GM12878 (cell line): ENCODE results near the gene STON1. TPM values are rescaled to one million over a fixed set of nuclear protein-coding genes. Genes with fewer than 3 reads are reported as not detected.
"Not testable (repeated sequence)": the region's sequence is repeated elsewhere in the genome, so short reads cannot be mapped to it uniquely, and the experiment has no call there.

Experiments
- ATAC-seq: fragments of 200-7000 bp; cut with Tn5 transposase; 3 replicates; pipeline ENCODE4 v1.9.1; 2020; ENCODE audit warnings: mild to moderate bottlenecking, moderate library complexity
- BruUV-seq: library from RNA; stranded (reverse); fragments of 400-500 nt; replicated peaks from 2 replicates; lab custom pipeline; 2021; lab: Mats Ljungman, UMichigan
- CTCF ChIA-PET: fragments of 300-600 bp; sonication (Branson Sonifier 250); formaldehyde crosslinking; extraction: SDS; loops from one replicate; lab custom pipeline; 2021; ENCODE audit warnings: inconsistent platforms; lab: Yijun Ruan, JAX
- POLR2A ChIA-PET: fragments of 350-600 bp; formaldehyde crosslinking; extraction: SDS; loops from one replicate; lab custom pipeline; 2021; ENCODE audit warnings: inconsistent platforms; lab: Charles Lee
- RAD21 ChIA-PET: fragments of 300-600 bp; sonication (Branson Sonifier 250); formaldehyde crosslinking; loops from one replicate; lab custom pipeline; 2023; ENCODE audit warnings: antibody characterized with exemption; ENCODE audit not compliant: unreplicated experiment; lab: Charles Lee
- SMC1A ChIA-PET: fragments of 300-600 bp; sonication (Branson Sonifier 250); formaldehyde crosslinking; loops from one replicate; lab custom pipeline; 2023; ENCODE audit not compliant: unreplicated experiment, uncharacterized antibody; lab: Charles Lee
- DNase-seq: peaks from one replicate; pipeline ENCODE4 v3.0.0-alpha.2; 2011; ENCODE audit warnings: low read depth, low spot score
- FAIRE-seq: peaks from 3 replicates; lab custom pipeline; 2011; peaks lifted over from hg19 to GRCh38; lab: Jason Lieb, UNC
- H2AFZ ChIP-seq: 2 replicates; pipeline ENCODE4 v1.6.0; 2011; ENCODE audit warnings: low read depth, low read length, control low read depth; ENCODE audit not compliant: control insufficient read depth
- H3K27ac ChIP-seq: 2 replicates; pipeline ENCODE4 v1.5.1; 2011; ENCODE audit warnings: control low read depth; ENCODE audit not compliant: control insufficient read depth, insufficient read depth
- H3K27me3 ChIP-seq, 2 experiments: replicated peaks in 1 of 2; 2 replicates each; pipeline versions ENCODE4 v1.6.0 to v1.6.1; 2011; ENCODE audit warnings: low read length in 1 of 2; ENCODE audit not compliant: control insufficient read depth in 2 of 2, insufficient read depth in 2 of 2
- H3K36me3 ChIP-seq, 2 experiments: 2 replicates each; pipeline ENCODE4 v1.5.1; 2011; ENCODE audit warnings: low read length in 1 of 2; ENCODE audit not compliant: control insufficient read depth in 2 of 2, insufficient read depth in 2 of 2
- H3K4me1 ChIP-seq: 2 replicates; pipeline ENCODE4 v1.6.1; 2011; ENCODE audit warnings: mild to moderate bottlenecking, low read length, moderate library complexity, mixed read lengths; ENCODE audit not compliant: control insufficient read depth, insufficient read depth
- H3K4me2 ChIP-seq: 2 replicates; pipeline ENCODE4 v1.6.0; 2011; ENCODE audit warnings: control low read depth; ENCODE audit not compliant: control insufficient read depth, insufficient read depth
- H3K4me3 ChIP-seq: fragments of 200-600 bp; sonication (generic); 2 replicates; pipeline ENCODE4 v1.5.1; 2016
- H3K79me2 ChIP-seq: 2 replicates; pipeline ENCODE4 v1.6.0; 2011; ENCODE audit warnings: low read length; ENCODE audit not compliant: control insufficient read depth, insufficient read depth
- H3K9ac ChIP-seq: 2 replicates; pipeline ENCODE4 v1.8.0; 2011; ENCODE audit warnings: low read length, control low read depth, mixed read lengths; ENCODE audit not compliant: control insufficient read depth, insufficient read depth
- H3K9me3 ChIP-seq: replicated peaks from 3 replicates; pipeline ENCODE4 v1.5.1; 2011; ENCODE audit warnings: mild to moderate bottlenecking, low read length; ENCODE audit not compliant: control insufficient read depth, insufficient read depth
- H4K20me1 ChIP-seq: 2 replicates; pipeline ENCODE4 v1.6.0; 2011; ENCODE audit not compliant: control insufficient read depth, insufficient read depth
- CUX1 ChIP-seq: IDR thresholded peaks from 2 replicates; pipeline ENCODE4 v1.6.1; 2012; ENCODE audit warnings: improper control_type of control experiment, low read depth, low read length; ENCODE audit not compliant: insufficient replicate concordance
- IRF3 ChIP-seq: fragments of 450-650 bp; IDR thresholded peaks from 2 replicates; pipeline ENCODE4 v1.6.1; 2014; ENCODE audit warnings: mild to moderate bottlenecking
- MEF2B ChIP-seq: fragments of 450-650 bp; IDR thresholded peaks from 2 replicates; pipeline ENCODE4 v1.6.1; 2018; ENCODE audit warnings: mild to moderate bottlenecking, moderate library complexity; ENCODE audit not compliant: partially characterized antibody, poor library complexity, severe bottlenecking
- MYB ChIP-seq: fragments of 150-350 bp; IDR thresholded peaks from 2 replicates; pipeline ENCODE4 v1.6.1; 2014; ENCODE audit warnings: mild to moderate bottlenecking, low read depth, low read length, borderline replicate concordance
- NRF1 ChIP-seq: conservative IDR thresholded peaks from 2 replicates; pipeline ENCODE4 v1.6.1; 2011; ENCODE audit warnings: mild to moderate bottlenecking, low read depth, low read length, improper control_type of control experiment
- STAT1 ChIP-seq: fragments of 450-650 bp; conservative IDR thresholded peaks from 2 replicates; pipeline ENCODE4 v1.6.1; 2014; ENCODE audit warnings: antibody characterized with exemption, mild to moderate bottlenecking
- TARDBP ChIP-seq: IDR thresholded peaks from 2 replicates; pipeline ENCODE4 v1.6.1; 2016; ENCODE audit warnings: borderline replicate concordance
- ZNF207 ChIP-seq: fragments of 450-650 bp; IDR thresholded peaks from 2 replicates; pipeline ENCODE4 v1.6.1; 2014; ENCODE audit warnings: antibody characterized with exemption, mild to moderate bottlenecking, borderline replicate concordance
- WGBS: methylation state at CpG from one replicate; pipeline ENCODE4 v1.1.6; 2016; ENCODE audit warnings: low lambda C conversion rate; ENCODE audit not compliant: insufficient replicate concordance, insufficient coverage; ENCODE audit errors: missing lambda C conversion rate; 5-methylcytosine and 5-hydroxymethylcytosine counted together
- in situ Hi-C: fragments of 300-500 bp; cut with MboI; formaldehyde crosslinking; loops from 9 replicates; pipeline ENCODE4 v1.14.3; 2018; ENCODE audit warnings: mixed read lengths
- intact Hi-C: fragments of 100-400 bp; cut with micrococcal nuclease; formaldehyde crosslinking; loops from one replicate; pipeline ENCODE4 v1.14.2; 2022; ENCODE audit not compliant: unreplicated experiment
- polyA plus RNA-seq, 11 experiments: library from polyadenylated mRNA; depleted of rRNA in 4 of 11; unstranded in 6 of 11; stranded (reverse) in 5 of 11; fragments of >200 nt; fragmentation: Nextera tagmentation in 4 of 11; fragmentation: Illumina TruSeq in 1 of 11; extraction: Ambion mirVana in 4 of 11; extraction: Trizol in 1 of 11; gene quantifications; 1 replicate in 1 of 11; 2 replicates in 10 of 11; pipeline versions ENCODE4 v1.2.1 to v1.2.3, GENCODE V29; 2011 to 2016; ENCODE audit warnings: inconsistent platforms in 2 of 11, missing spikeins in 2 of 11, low read depth in 1 of 11
- total RNA-seq, 4 experiments: library from RNA; depleted of rRNA in 3 of 4; stranded (reverse); fragments of >200 nt in 3 of 4; fragmentation: Illumina TruSeq in 1 of 4; extraction: Trizol in 1 of 4; gene quantifications; 2 replicates each; pipeline versions ENCODE4 v1.2.1 to v1.2.3, GENCODE V29; 2013 to 2021

Gene STON1
- total and polyA plus RNA-seq, 10 of the 15 experiments (the other 5 are each of a cell fraction or from before 2014, with no cell fraction given): 0.11 to 0.90 (median 0.22) TPM; not detected in 2

GRCh38 chr2:48551548-48551947 lies 21.6 kb downstream of the STON1 start:
- Histone ChIP-seq H3K9me3 (no peaks in the 10 kb centered on the region), H4K20me1 (no peaks in the 10 kb centered on the region), H3K4me1 (no peaks in the 10 kb centered on the region), H3K27me3 (no peaks in the 10 kb centered on the region), H3K4me2 (no peak overlapping the region), H3K4me3 (no peak overlapping the region), H3K27ac (no peak overlapping the region), H3K9ac (no peak overlapping the region), H3K36me3 (no peaks in the 10 kb centered on the region), H2AFZ (no peak overlapping the region), H3K79me2 (no peaks in the 10 kb centered on the region)
- in situ Hi-C loops (no loop called here), intact Hi-C loops (no loop called here)
- TF ChIP-seq ZNF207: no peak
- no peak for TF ChIP-seq NRF1
- TF ChIP-seq CUX1: no peak
- no peak for TF ChIP-seq IRF3
- TF ChIP-seq TARDBP: no peak
- no peak for TF ChIP-seq MEF2B
- TF ChIP-seq STAT1: no peak
- TF ChIP-seq MYB: no peak
- ChIA-PET CTCF (interaction anchor here (1.3 kb wide), 1 partner anchor 9 kb away, joined by 5 read pairs; no protein-coding TSS in a partner anchor), RAD21 (no interaction called here), SMC1A (no interaction called here), POLR2A (interaction anchor here (0.6 kb wide), 1 partner anchor 107 kb away, joined by 7 read pairs; no protein-coding TSS in a partner anchor)
- ATAC-seq: no peak
- FAIRE-seq: no peak
- no peak for DNase-seq
- 18% methylated on average over 4 of the region's 4 CpGs for WGBS
- BruUV-seq: no TSS peak

GRCh38 chr2:48555071-48555470 lies 25.1 kb downstream of the STON1 start:
- in situ Hi-C loops, H3K9ac ChIP-seq, H3K4me2 ChIP-seq, H3K27me3 ChIP-seq, H3K79me2 ChIP-seq, H3K36me3 ChIP-seq, POLR2A ChIA-PET, FAIRE-seq, intact Hi-C loops, H3K27ac ChIP-seq, DNase-seq, ATAC-seq, CTCF ChIA-PET, H2AFZ ChIP-seq, H3K4me3 ChIP-seq, H4K20me1 ChIP-seq, H3K9me3 ChIP-seq, SMC1A ChIA-PET, H3K4me1 ChIP-seq, RAD21 ChIA-PET, BruUV-seq: not testable (repeated sequence)
- WGBS: 69% methylated on average over 3 of the region's 21 CpGs
